ENCODE results near the gene DOCK1.
"Not testable (repeated sequence)": the region's sequence is repeated elsewhere in the genome, so short reads cannot be mapped to it uniquely, and the experiment has no call there.

DOCK1 gene

GRCh38 chr10:126888436-126888835 lies 16.8 kb upstream of the DOCK1 start:
- not testable (repeated sequence) for H3K4me2 ChIP-seq (ENCODE audit: low read length, poor library complexity, severe bottlenecking); H3K4me1 ChIP-seq (ENCODE audit: control insufficient read depth, insufficient read depth, low read depth, low read length); H3K23ac ChIP-seq (ENCODE audit: low read length in 2 of 2); DNase-seq; H3K4me3 ChIP-seq (ENCODE audit: insufficient read depth in 1 of 2, low read depth in 1 of 2, low read length in 2 of 2); H4K91ac ChIP-seq (ENCODE audit: low read length); H2BK12ac ChIP-seq (ENCODE audit: low read length in 2 of 2); H2BK120ac ChIP-seq (ENCODE audit: low read depth, low read length); H3K14ac ChIP-seq (ENCODE audit: low read length in 2 of 2); H4K8ac ChIP-seq (ENCODE audit: low read length); H2AK5ac ChIP-seq (ENCODE audit: low read length, severe bottlenecking); H3K9ac ChIP-seq (ENCODE audit: low read length); H3K27ac ChIP-seq (ENCODE audit: low read length, poor library complexity, severe bottlenecking); H3K4ac ChIP-seq (ENCODE audit: low read depth in 1 of 2, low read length in 2 of 2); H2BK5ac ChIP-seq (ENCODE audit: low read depth, low read length, poor library complexity, severe bottlenecking); H2BK15ac ChIP-seq (ENCODE audit: low read depth, poor library complexity, severe bottlenecking); H3K36me3 ChIP-seq (ENCODE audit: control insufficient read depth in 1 of 2, insufficient read depth in 2 of 2, low read depth in 1 of 2, low read length in 2 of 2); H3K18ac ChIP-seq (ENCODE audit: low read depth in 1 of 2, low read length in 2 of 2); H2AFZ ChIP-seq (ENCODE audit: low read depth, low read length); H3K9me3 ChIP-seq (ENCODE audit: control insufficient read depth, low read length); H3K79me1 ChIP-seq (replicated peaks; ENCODE audit: low read length, poor library complexity, severe bottlenecking)
- peaks cover 5 to 13% of the 10 kb centered on the region in 2 experiments for H3K27me3 ChIP-seq (ENCODE audit: control insufficient read depth in 1 of 2, insufficient read depth in 1 of 2, low read length in 2 of 2)
- 100% methylated on average over 1 of the region's 1 CpG for WGBS

GRCh38 chr10:126889421-126889820 lies 15.8 kb upstream of the DOCK1 start:
- Histone ChIP-seq H3K4me2 (ENCODE audit: low read length, poor library complexity, severe bottlenecking) (no peak overlapping the region), H2AFZ (ENCODE audit: low read depth, low read length) (no peak overlapping the region), H4K91ac (ENCODE audit: low read length) (no peak overlapping the region), H3K4me3 (ENCODE audit: insufficient read depth in 1 of 2, low read depth in 1 of 2, low read length in 2 of 2) (no peak overlapping the region), H3K18ac (ENCODE audit: low read depth in 1 of 2, low read length in 2 of 2) (no peak overlapping the region), H2BK5ac (ENCODE audit: low read depth, low read length, poor library complexity, severe bottlenecking) (no peak overlapping the region), H2AK5ac (ENCODE audit: low read length, severe bottlenecking) (no peak overlapping the region), H3K9me3 (ENCODE audit: control insufficient read depth, low read length) (no peaks in the 10 kb centered on the region), H2BK120ac (ENCODE audit: low read depth, low read length) (no peak overlapping the region), H3K4me1 (ENCODE audit: control insufficient read depth, insufficient read depth, low read depth, low read length) (no peaks in the 10 kb centered on the region), H3K23ac (ENCODE audit: low read length in 2 of 2) (no peak overlapping the region), H3K4ac (ENCODE audit: low read depth in 1 of 2, low read length in 2 of 2) (no peak overlapping the region), H3K36me3 (ENCODE audit: control insufficient read depth in 1 of 2, insufficient read depth in 2 of 2, low read depth in 1 of 2, low read length in 2 of 2) (no peaks in the 10 kb centered on the region), H3K9ac (ENCODE audit: low read length) (no peak overlapping the region), H3K79me1 (replicated peaks; ENCODE audit: low read length, poor library complexity, severe bottlenecking) (no peaks in the 10 kb centered on the region), H2BK12ac (ENCODE audit: low read length in 2 of 2) (no peak overlapping the region), H4K8ac (ENCODE audit: low read length) (no peak overlapping the region), H3K14ac (ENCODE audit: low read length in 2 of 2) (no peak overlapping the region), H3K27ac (ENCODE audit: low read length, poor library complexity, severe bottlenecking) (no peak overlapping the region), H2BK15ac (ENCODE audit: low read depth, poor library complexity, severe bottlenecking) (no peak overlapping the region), H3K27me3 (ENCODE audit: control insufficient read depth in 1 of 2, insufficient read depth in 1 of 2, low read length in 2 of 2) (peaks cover 5 to 16% of the 10 kb centered on the region in 2 experiments)
- WGBS: 89% methylated on average over 1 of the region's 1 CpG
- DNase-seq: no peak

DNA sequence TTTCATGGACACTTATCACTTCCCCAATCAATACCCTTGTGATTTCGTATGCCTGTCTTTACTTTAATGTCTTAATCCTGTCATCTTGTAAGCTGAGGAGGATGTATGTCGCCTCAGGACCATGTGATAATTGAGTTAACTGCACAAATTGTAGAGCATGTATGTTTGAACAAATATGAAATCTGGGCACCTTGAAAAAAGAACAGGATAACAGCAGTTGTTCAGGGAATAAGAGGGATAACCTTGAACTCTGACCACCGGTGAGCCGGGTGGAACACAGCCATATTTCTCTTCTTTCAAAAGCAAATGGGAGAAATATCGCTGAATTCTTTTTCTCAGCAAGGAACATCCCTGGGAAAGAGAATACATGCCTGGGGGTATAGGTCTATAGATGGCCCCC lies 14.4 kb upstream of the DOCK1 start:
- H3K9ac ChIP-seq (ENCODE audit: low read length); H2BK15ac ChIP-seq (ENCODE audit: low read depth, poor library complexity, severe bottlenecking); H4K91ac ChIP-seq (ENCODE audit: low read length); H4K8ac ChIP-seq (ENCODE audit: low read length); H3K4me3 ChIP-seq (ENCODE audit: insufficient read depth in 1 of 2, low read depth in 1 of 2, low read length in 2 of 2); H2AFZ ChIP-seq (ENCODE audit: low read depth, low read length); H3K4me1 ChIP-seq (ENCODE audit: control insufficient read depth, insufficient read depth, low read depth, low read length); H2BK5ac ChIP-seq (ENCODE audit: low read depth, low read length, poor library complexity, severe bottlenecking); H3K27ac ChIP-seq (ENCODE audit: low read length, poor library complexity, severe bottlenecking); H3K36me3 ChIP-seq (ENCODE audit: control insufficient read depth in 1 of 2, insufficient read depth in 2 of 2, low read depth in 1 of 2, low read length in 2 of 2); H3K23ac ChIP-seq (ENCODE audit: low read length in 2 of 2); H3K4me2 ChIP-seq (ENCODE audit: low read length, poor library complexity, severe bottlenecking); H3K4ac ChIP-seq (ENCODE audit: low read depth in 1 of 2, low read length in 2 of 2); H3K9me3 ChIP-seq (ENCODE audit: control insufficient read depth, low read length); H3K18ac ChIP-seq (ENCODE audit: low read depth in 1 of 2, low read length in 2 of 2); H3K79me1 ChIP-seq (replicated peaks; ENCODE audit: low read length, poor library complexity, severe bottlenecking); H2BK120ac ChIP-seq (ENCODE audit: low read depth, low read length); H2BK12ac ChIP-seq (ENCODE audit: low read length in 2 of 2); DNase-seq; H3K14ac ChIP-seq (ENCODE audit: low read length in 2 of 2); H2AK5ac ChIP-seq (ENCODE audit: low read length, severe bottlenecking): not testable (repeated sequence)
- H3K27me3 ChIP-seq (ENCODE audit: control insufficient read depth in 1 of 2, insufficient read depth in 1 of 2, low read length in 2 of 2): peaks cover 5 to 24% of the 10 kb centered on the region in 2 experiments
- WGBS: 95% methylated on average over 5 of the region's 5 CpGs

DNA sequence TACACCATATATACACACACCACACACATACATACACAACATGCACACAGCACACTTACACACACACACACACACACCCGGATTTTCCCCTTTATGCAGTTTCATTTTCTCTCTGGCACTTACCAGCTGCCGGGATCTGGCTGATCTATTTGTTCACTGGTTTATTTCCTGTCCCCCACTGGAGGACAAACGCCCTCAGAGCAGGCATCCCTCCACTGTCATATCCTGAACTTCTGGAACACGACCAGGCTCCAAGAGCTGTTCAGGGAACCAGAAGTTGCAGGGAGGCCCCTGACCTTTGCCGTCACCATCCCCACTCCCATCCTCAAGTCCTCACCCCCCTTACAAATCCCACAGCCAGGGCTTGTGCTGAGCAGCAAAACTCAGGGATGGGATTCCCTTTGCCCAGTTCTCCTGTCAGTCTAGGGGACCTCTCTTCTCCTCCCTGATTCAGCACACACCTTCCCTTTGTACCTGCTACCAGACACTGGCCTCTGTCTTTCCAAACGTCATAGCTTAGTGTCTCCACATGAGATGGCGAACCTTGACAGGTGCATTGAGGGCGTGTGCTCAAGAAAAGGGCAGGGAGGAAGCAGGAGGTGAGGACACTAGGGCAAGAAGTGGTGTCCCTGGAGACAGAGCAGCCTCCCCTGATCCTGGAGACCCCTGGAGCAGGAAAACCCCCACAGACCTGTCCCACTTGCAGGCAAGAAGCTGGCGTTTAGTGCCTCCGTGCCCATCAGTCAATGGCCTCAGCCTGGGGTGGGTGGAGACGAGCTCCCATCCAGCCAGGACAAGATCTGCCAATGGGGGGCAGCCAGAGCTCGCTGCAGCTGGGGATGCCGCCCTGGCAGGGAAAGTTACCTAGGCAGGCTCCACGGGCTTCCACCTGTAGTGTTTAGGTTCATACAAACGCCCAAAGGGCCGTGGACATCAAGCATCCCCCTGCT lies 12.7 kb upstream of the DOCK1 start:
- DNase-seq: peak; percentile 24
- H3K4me3 ChIP-seq (ENCODE audit: insufficient read depth in 1 of 2, low read depth in 1 of 2, low read length in 2 of 2): no peak overlapping the region

More for the DNA sequence above, 12.7 kb upstream of the DOCK1 start:
- H3K18ac ChIP-seq (ENCODE audit: low read depth in 1 of 2, low read length in 2 of 2): no peak overlapping the region
- no peak overlapping the region for H2BK15ac ChIP-seq (ENCODE audit: low read depth, poor library complexity, severe bottlenecking)
- peaks cover 8 to 24% of the 10 kb centered on the region in 2 experiments for H3K27me3 ChIP-seq (ENCODE audit: control insufficient read depth in 1 of 2, insufficient read depth in 1 of 2, low read length in 2 of 2)
- no peaks in the 10 kb centered on the region for H3K9me3 ChIP-seq (ENCODE audit: control insufficient read depth, low read length)
- no peak overlapping the region for H2BK12ac ChIP-seq (ENCODE audit: low read length in 2 of 2)
- no peak overlapping the region for H3K23ac ChIP-seq (ENCODE audit: low read length in 2 of 2)
- no peak overlapping the region for H2BK5ac ChIP-seq (ENCODE audit: low read depth, low read length, poor library complexity, severe bottlenecking)
- H3K27ac ChIP-seq (ENCODE audit: low read length, poor library complexity, severe bottlenecking): no peak overlapping the region
- no peak overlapping the region for H4K8ac ChIP-seq (ENCODE audit: low read length)
- H3K14ac ChIP-seq (ENCODE audit: low read length in 2 of 2): no peak overlapping the region
- H3K4me1 ChIP-seq (ENCODE audit: control insufficient read depth, insufficient read depth, low read depth, low read length): peaks cover 1% of the 10 kb centered on the region
- no peak overlapping the region for H3K4me2 ChIP-seq (ENCODE audit: low read length, poor library complexity, severe bottlenecking)
- no peak overlapping the region for H2BK120ac ChIP-seq (ENCODE audit: low read depth, low read length)
- H3K4ac ChIP-seq (ENCODE audit: low read depth in 1 of 2, low read length in 2 of 2): no peak overlapping the region
- no peak overlapping the region for H2AFZ ChIP-seq (ENCODE audit: low read depth, low read length)
- no peaks in the 10 kb centered on the region for H3K79me1 ChIP-seq (replicated peaks; ENCODE audit: low read length, poor library complexity, severe bottlenecking)
- H2AK5ac ChIP-seq (ENCODE audit: low read length, severe bottlenecking): no peak overlapping the region
- no peak overlapping the region for H3K9ac ChIP-seq (ENCODE audit: low read length)
- no peaks in the 10 kb centered on the region for H3K36me3 ChIP-seq (ENCODE audit: control insufficient read depth in 1 of 2, insufficient read depth in 2 of 2, low read depth in 1 of 2, low read length in 2 of 2)
- no peak overlapping the region for H4K91ac ChIP-seq (ENCODE audit: low read length)
- WGBS: 62% methylated on average over 16 of the region's 16 CpGs
